Measurements from ENCODE around the gene CDK6. TPM values are rescaled to one million over a fixed set of nuclear protein-coding genes. Genes with fewer than 3 reads are reported as not detected.

CDK6 gene
- total and polyA plus RNA-seq, 9 of the 15 experiments (the other 6 are each of a cell fraction or from before 2014, with no cell fraction given): 7.6 to 109 (median 44.4) TPM

GRCh38 chr7:92836489-92836999 lies at the start of gene CDK6 (continued):
- TF ChIP-seq DMBX1 (CRISPR knock-in tag; IDR thresholded peaks at IDR 0.05; ENCODE audit: borderline replicate concordance) (no peak), PRDM10 (IDR thresholded peaks at IDR 0.05; ENCODE audit: partially characterized antibody) (no peak), ETV1 (tag; conservative IDR thresholded peaks at IDR 0.05; ENCODE audit: low read depth) (no peak), E2F1 (CRISPR knock-in tag; IDR thresholded peaks at IDR 0.05) (no peak), ETV5 (CRISPR knock-in tag; IDR thresholded peaks at IDR 0.05; ENCODE audit: low read depth) (no peak), ZNF395 (CRISPR knock-in tag; IDR thresholded peaks at IDR 0.05) (peak; percentile 78; the same call in 1 of the 2 replicates), ZNF76 (CRISPR knock-in tag; IDR thresholded peaks at IDR 0.05; ENCODE audit: borderline replicate concordance) (no peak), STAT5B (CRISPR knock-in tag; IDR thresholded peaks at IDR 0.05) (no peak), XRCC4 (IDR thresholded peaks at IDR 0.05; ENCODE audit: extremely low read depth, insufficient read depth, insufficient read length) (no peak), GABPB1 (CRISPR knock-in tag; IDR thresholded peaks at IDR 0.05) (0 out of 2 replicates have a peak, but pooled peaks have one; percentile 16), SMARCC2 (IDR thresholded peaks at IDR 0.05; ENCODE audit: low read depth) (no peak), ZNF121 (CRISPR knock-in tag; conservative IDR thresholded peaks at IDR 0.05) (no peak), ZNF584 (CRISPR knock-in tag; IDR thresholded peaks at IDR 0.05; ENCODE audit: low read depth) (0 out of 2 replicates have a peak, but pooled peaks have one; percentile 52), TCF7L2 (IDR thresholded peaks at IDR 0.05; ENCODE audit: low read depth, low read length) (no peak), STAG1 (CRISPR knock-in tag; IDR thresholded peaks at IDR 0.05; ENCODE audit: borderline replicate concordance) (no peak), TCF7 (IDR thresholded peaks at IDR 0.05; ENCODE audit: borderline replicate concordance) (no peak), ZNF436 (CRISPR knock-in tag; IDR thresholded peaks at IDR 0.05) (no peak), DPF2 (IDR thresholded peaks at IDR 0.05) (no peak), HNRNPK (IDR thresholded peaks at IDR 0.05; ENCODE audit: low read depth, low read length, poor library complexity, severe bottlenecking) (no peak), POLR3A (IDR thresholded peaks at IDR 0.05; ENCODE audit: borderline replicate concordance, extremely low read depth, insufficient read depth, insufficient read length) (no peak), HNRNPH1 (optimal IDR thresholded peaks at IDR 0.05; ENCODE audit: low read depth, low read length) (no peak), RUNX1 (IDR thresholded peaks at IDR 0.05; ENCODE audit: low read depth) (no peak), POLR2B (IDR thresholded peaks at IDR 0.05; ENCODE audit: low read depth, partially characterized antibody) (no peak)

Measured in K562 (cell line).